ENCODE measurements around the gene EIF4G1. TPM values are rescaled to one million over a fixed set of nuclear protein-coding genes. Genes with fewer than 3 reads are reported as not detected.
A peak's percentile ranks its signal among the peaks of the same experiment; 100 is the strongest.

EIF4G1 gene
- polyA plus RNA-seq, 3 donors = 13.9 to 119 (median 24.2) TPM

- intact Hi-C loops (cut with micrococcal nuclease) = loop anchor here (10.0 kb wide), 2 partner anchors 397 to 417 kb away; no protein-coding TSS in a partner anchor
- Histone ChIP-seq H2AFZ (ENCODE audit: insufficient read depth, low read depth, low read length, poor library complexity, severe bottlenecking) (no peak within 1 kb of the TSS), H3K4me3 (replicated peaks in 1 of 3; ENCODE audit: low read depth in 2 of 3, low read length in 3 of 3) (no peak within 1 kb of the TSS), H3K27me3 (ENCODE audit: control insufficient read depth in 2 of 2, insufficient read depth in 2 of 2, low read length in 2 of 2) (peaks cover 30 to 68% of the 10 kb centered on the region in 2 donors), H3K27ac (ENCODE audit: low read depth in 1 of 2, low read length in 2 of 2) (no peak within 1 kb of the TSS), H3K9me3 (replicated peaks in 1 of 2; ENCODE audit: control insufficient read depth in 1 of 2, insufficient read depth in 1 of 2, low read length in 2 of 2) (peaks cover 0 to 10% of the 10 kb centered on the region in 2 donors), H3K4me1 (ENCODE audit: control insufficient read depth in 1 of 2, insufficient read depth in 2 of 2, low read length in 2 of 2) (peaks cover 13 to 19% of the 10 kb centered on the region in 2 donors), H4K20me1 (ENCODE audit: insufficient read depth, low read length) (no peaks in the 10 kb centered on the region), H3K4me2 (replicated peaks; ENCODE audit: extremely low read depth, low read length, poor library complexity, severe bottlenecking) (no peak within 1 kb of the TSS), H3K9ac (ENCODE audit: insufficient read depth, low read length, poor library complexity, severe bottlenecking) (no peak within 1 kb of the TSS), H3K79me2 (ENCODE audit: insufficient read depth, low read length) (no peaks in the 10 kb centered on the region), H3K36me3 (replicated peaks in 1 of 2; ENCODE audit: control insufficient read depth in 1 of 2, insufficient read depth in 2 of 2, low read length in 2 of 2) (no peaks in the 10 kb centered on the region)
- no peak for DNase-seq
- 97% methylated on average over 3 of the region's 7 CpGs for WGBS (ENCODE audit: insufficient coverage)
- Mint-ChIP-seq H3K4me1 (peaks cover 16% of the 10 kb centered on the region), H3K27ac (peak within 1 kb of the TSS in 1 of 7 donors; percentile 62), H3K27me3 (ENCODE audit: low read depth in 3 of 3) (peaks cover 66 to 90% (median 80%) of the 10 kb centered on the region in 3 donors), H3K9me3 (peaks cover 0 to 17% (median 6%) of the 10 kb centered on the region in 7 donors), H3K4me3 (peak within 1 kb of the TSS in 1 of 2 donors; percentile 77), H3K36me3 (peaks cover 0 to 8% of the 10 kb centered on the region in 2 donors)
- no peak for TF ChIP-seq CTCF (IDR thresholded peaks at IDR 0.05)
These were observed 63.6 kb downstream of the EIF4G1 start, which contains the start of gene THPO for GRCh38 chr3:184377882-184378445. Gene THPO, minus strand, starts transcription at chr3:184378207. Its CDS starts 1,948 bp downstream, at chr3:184376259.

- no peak for TF ChIP-seq CTCF (IDR thresholded peaks at IDR 0.05)
- H3K9ac ChIP-seq (ENCODE audit: insufficient read depth, low read length, poor library complexity, severe bottlenecking) = no peak overlapping the region
- no peak overlapping the region for H3K27ac Mint-ChIP-seq
- H3K9me3 ChIP-seq (replicated peaks in 1 of 2; ENCODE audit: control insufficient read depth in 1 of 2, insufficient read depth in 1 of 2, low read length in 2 of 2) = peaks cover 0 to 10% of the 10 kb centered on the region in 2 donors
- H3K4me3 ChIP-seq (replicated peaks in 1 of 3; ENCODE audit: low read depth in 2 of 3, low read length in 3 of 3) = no peak overlapping the region
- peaks cover 16% of the 10 kb centered on the region for H3K4me1 Mint-ChIP-seq
- no peak overlapping the region for H3K4me2 ChIP-seq (replicated peaks; ENCODE audit: extremely low read depth, low read length, poor library complexity, severe bottlenecking)
- no peaks in the 10 kb centered on the region for H4K20me1 ChIP-seq (ENCODE audit: insufficient read depth, low read length)
- no peaks in the 10 kb centered on the region for H3K79me2 ChIP-seq (ENCODE audit: insufficient read depth, low read length)
- no peak overlapping the region for H2AFZ ChIP-seq (ENCODE audit: insufficient read depth, low read depth, low read length, poor library complexity, severe bottlenecking)
- no peaks in the 10 kb centered on the region for H3K36me3 ChIP-seq (replicated peaks in 1 of 2; ENCODE audit: control insufficient read depth in 1 of 2, insufficient read depth in 2 of 2, low read length in 2 of 2)
- peaks cover 30 to 75% of the 10 kb centered on the region in 2 donors for H3K27me3 ChIP-seq (ENCODE audit: control insufficient read depth in 2 of 2, insufficient read depth in 2 of 2, low read length in 2 of 2)
- peaks cover 74 to 90% (median 82%) of the 10 kb centered on the region in 3 donors for H3K27me3 Mint-ChIP-seq (ENCODE audit: low read depth in 3 of 3)
- H3K27ac ChIP-seq (ENCODE audit: low read depth in 1 of 2, low read length in 2 of 2) = no peak overlapping the region
- H3K9me3 Mint-ChIP-seq = peaks cover 0 to 21% (median 6%) of the 10 kb centered on the region in 7 donors
- no peak for DNase-seq
- WGBS (ENCODE audit: insufficient coverage) = 92% methylated on average over 8 of the region's 10 CpGs
- H3K4me1 ChIP-seq (ENCODE audit: control insufficient read depth in 1 of 2, insufficient read depth in 2 of 2, low read length in 2 of 2) = peaks cover 13 to 19% of the 10 kb centered on the region in 2 donors
- H3K4me3 Mint-ChIP-seq = peak overlapping the region in 1 of 2 donors; percentile 77
- intact Hi-C loops (cut with micrococcal nuclease) = loop anchor here (10.0 kb wide), 2 partner anchors 396 to 416 kb away; no protein-coding TSS in a partner anchor
- peaks cover 0 to 8% of the 10 kb centered on the region in 2 donors for H3K36me3 Mint-ChIP-seq
These were observed 64.4 kb downstream of the EIF4G1 start for GRCh38 chr3:184378651-184379357.

Measured in CD14-positive monocyte (primary cell).